Stimulated activated CD8-positive, alpha-beta memory T cell treated with anti-CD3 and anti-CD28 coated beads, Interleukin-4, amount 100 ng/mL, for 48 hours (primary cell): ENCODE data around the gene TCTN1.
"Not testable (repeated sequence)": the region's sequence is repeated elsewhere in the genome, so short reads cannot be mapped to it uniquely, and the experiment has no call there.

Source experiments
- DNase-seq: peaks from one replicate; pipeline ENCODE4 v3.0.0-alpha.2; 2020

The TCTN1 gene

GRCh38 chr12:110613771-110614684 is at the start of gene TCTN1:
TSS of gene TCTN1 (plus strand) at chr12:110614129. CDS start at chr12:110614183, 54 bp downstream.
- DNase-seq: peak; percentile 98

DNA sequence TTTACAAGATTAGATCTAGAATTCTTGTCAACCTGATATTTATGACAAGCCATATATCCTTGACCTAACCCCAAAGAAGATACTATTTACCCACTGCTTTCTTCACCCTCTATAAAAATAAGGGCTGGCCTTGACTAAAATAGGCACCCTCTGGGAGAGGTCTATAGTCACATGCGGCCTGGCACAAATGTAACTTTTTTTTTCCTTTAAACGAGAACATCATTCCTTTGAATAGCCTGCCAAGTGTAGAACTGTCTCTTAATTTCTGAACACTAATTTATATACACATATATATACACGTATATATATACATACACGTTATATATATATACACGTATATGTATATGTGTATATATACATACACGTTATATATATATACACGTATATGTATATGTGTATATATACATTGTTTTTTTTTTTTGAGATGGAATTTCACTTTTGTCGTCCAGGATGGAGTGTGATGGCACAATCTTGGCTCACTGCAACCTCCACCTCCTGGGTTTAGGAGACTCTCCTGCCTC is 49.4 kb upstream of the TCTN1 start:
- DNase-seq: no peak

GRCh38 chr12:110565894-110566871 is 47.7 kb upstream of the TCTN1 start:
- no peak for DNase-seq

- DNase-seq: no peak
Observed at GRCh38 chr12:110566993-110567392, 46.9 kb upstream of the TCTN1 start.

DNA sequence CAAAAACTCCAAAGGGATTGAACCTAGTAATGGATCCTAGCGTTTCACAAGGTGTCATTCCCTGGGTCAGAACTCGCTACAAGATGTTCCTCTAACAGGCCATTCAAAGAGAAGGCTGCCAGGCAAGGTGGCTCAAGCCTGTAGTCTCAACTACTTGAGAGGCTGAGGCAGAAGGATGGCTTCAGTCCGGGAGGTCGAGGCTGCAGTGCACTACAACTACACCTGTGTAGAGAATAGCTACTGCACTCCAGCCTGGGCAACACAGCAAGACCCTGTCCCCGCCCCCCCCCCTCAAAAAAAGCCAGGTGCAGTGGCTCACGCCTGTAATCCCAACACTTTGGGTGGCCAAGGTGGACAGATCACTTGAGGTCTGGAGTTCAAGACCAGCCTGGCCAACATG is 45.2 kb upstream of the TCTN1 start:
- no peak for DNase-seq

GRCh38 chr12:110569838-110570237 is 44.1 kb upstream of the TCTN1 start:
- DNase-seq: not testable (repeated sequence)

- not testable (repeated sequence) for DNase-seq
Observed at GRCh38 chr12:110570798-110571197, 43.1 kb upstream of the TCTN1 start.

GRCh38 chr12:110574044-110574443 is 39.9 kb upstream of the TCTN1 start:
- no peak for DNase-seq

- DNase-seq: not testable (repeated sequence)
Observed at GRCh38 chr12:110574717-110575230, 39.2 kb upstream of the TCTN1 start.

GRCh38 chr12:110575326-110575725 is 38.6 kb upstream of the TCTN1 start:
- no peak for DNase-seq

DNA sequence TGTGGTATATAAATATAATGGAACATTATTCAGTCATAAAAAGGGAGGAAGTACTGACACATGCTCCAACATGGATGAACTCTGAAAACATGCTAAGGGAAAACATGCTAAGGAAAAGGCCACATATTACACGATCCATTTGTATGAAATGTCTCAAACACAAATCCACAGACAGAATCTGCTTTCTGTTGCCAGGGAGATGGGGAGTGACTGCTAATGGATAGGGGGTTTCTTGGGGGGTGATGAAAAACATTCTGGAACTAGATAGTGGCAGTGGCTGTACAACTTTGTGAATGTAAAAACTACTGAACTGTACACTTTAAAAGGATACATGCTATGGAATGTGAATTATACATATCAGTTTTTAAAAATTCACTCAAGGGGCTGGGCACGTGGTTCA is 37.4 kb upstream of the TCTN1 start:
- DNase-seq: no peak

GRCh38 chr12:110577864-110578693 is 35.9 kb upstream of the TCTN1 start:
- no peak for DNase-seq

DNA sequence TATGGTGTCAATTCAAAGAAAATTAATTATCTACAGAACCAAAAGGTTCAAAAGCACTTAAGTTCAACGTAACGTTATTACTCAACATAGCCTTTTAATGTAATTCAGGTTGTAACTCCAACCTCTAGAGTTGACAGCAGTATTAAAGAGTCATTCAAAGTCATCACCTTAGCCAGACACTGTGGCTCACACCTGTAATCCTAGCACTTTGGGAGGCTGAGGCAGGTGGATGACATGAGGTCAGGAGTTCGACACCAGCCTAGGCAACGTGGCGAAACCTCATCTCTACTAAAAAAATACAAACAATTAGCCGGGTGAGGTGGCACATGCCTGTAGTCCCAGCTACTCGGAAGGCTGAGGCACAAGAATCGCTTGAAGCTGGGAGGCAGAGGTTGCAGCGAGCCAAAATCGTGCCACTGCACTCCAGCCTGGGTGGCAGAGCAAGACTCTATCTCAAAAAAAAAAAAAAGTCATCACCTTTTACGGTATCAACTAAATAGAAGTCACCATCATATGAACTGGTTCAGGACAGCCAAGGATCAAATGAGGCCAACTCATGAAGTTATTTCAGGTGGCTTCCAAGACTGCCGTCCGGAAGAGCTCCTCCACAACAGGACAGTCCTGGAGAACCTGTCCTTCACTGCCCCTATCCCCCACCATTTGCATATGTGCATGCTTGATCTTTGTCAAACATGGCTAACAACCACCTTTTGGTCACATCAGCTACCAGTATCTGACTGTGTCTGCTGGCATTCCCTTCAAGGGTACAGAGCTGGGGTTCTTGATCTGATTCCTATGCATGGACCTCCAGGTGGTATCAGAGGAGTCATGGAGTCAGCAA is 35.0 kb upstream of the TCTN1 start:
- peak; percentile 50 for DNase-seq

GRCh38 chr12:110579535-110580253 is 34.2 kb upstream of the TCTN1 start:
- DNase-seq: no peak

- no peak for DNase-seq
Observed at GRCh38 chr12:110581931-110582275, 32.0 kb upstream of the TCTN1 start.

DNA sequence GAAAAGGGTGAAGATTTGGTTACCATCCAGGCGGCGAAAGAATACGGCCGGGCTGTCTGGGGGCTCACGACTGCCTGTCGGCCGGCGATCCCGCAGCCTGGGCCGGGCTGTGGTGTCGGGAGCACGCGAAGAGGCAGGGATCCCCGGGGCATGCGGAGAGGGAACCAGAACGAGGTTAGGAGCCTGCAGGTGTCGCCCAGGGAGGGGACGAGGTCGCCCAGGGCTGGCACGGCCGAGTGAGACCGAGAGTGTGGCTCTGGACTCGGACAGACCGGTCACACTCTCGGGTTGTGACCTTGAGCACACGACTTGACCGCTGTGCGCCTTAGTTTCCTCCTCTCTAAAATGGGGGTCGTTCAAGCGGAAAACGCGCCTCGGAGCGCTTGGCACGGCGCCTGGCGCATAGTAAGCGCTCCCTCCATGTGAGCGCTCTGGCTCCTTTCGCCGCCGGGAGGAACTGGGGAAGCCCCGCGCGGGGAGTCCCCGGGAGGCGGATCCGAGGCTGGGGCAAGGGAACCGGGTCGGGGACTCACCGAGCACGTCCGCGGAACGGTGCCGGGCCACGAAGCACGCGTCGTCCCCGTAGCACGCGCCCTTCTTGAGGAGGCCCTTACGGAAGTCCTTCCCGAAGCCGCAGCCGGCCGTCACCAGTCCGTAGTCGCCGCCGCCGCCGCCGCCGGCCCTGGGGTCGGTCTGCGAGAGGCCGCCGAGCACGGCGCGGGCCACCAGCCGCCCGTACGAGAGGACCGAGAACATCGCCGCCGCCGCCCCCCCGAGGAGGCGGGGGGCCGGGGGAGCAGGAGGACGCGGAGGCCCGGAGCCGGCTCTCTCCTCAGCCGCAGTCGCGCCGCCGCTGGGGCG is 31.4 kb upstream of the TCTN1 start:
- DNase-seq: peak; percentile 80

- peak; percentile 98 for DNase-seq
Observed at GRCh38 chr12:110583137-110584059, 30.5 kb upstream of the TCTN1 start, which contains the start of gene PPTC7. TSS of gene PPTC7 (minus strand) at chr12:110583318. CDS start at chr12:110583031, 287 bp downstream.

- peak; percentile 50 for DNase-seq
Observed at GRCh38 chr12:110585231-110585799, 28.6 kb upstream of the TCTN1 start.
